GM20431 (cell line): ENCODE data around the gene R3HCC1L.

Source experiments
- in situ Hi-C: fragments of 300-500 bp; cut with MseI, MboI; formaldehyde crosslinking; loops from one replicate; pipeline ENCODE4 v1.15.0; 2020; ENCODE audit warnings: low sequenced_read_pairs; ENCODE audit not compliant: unreplicated experiment

Gene R3HCC1L

DNA sequence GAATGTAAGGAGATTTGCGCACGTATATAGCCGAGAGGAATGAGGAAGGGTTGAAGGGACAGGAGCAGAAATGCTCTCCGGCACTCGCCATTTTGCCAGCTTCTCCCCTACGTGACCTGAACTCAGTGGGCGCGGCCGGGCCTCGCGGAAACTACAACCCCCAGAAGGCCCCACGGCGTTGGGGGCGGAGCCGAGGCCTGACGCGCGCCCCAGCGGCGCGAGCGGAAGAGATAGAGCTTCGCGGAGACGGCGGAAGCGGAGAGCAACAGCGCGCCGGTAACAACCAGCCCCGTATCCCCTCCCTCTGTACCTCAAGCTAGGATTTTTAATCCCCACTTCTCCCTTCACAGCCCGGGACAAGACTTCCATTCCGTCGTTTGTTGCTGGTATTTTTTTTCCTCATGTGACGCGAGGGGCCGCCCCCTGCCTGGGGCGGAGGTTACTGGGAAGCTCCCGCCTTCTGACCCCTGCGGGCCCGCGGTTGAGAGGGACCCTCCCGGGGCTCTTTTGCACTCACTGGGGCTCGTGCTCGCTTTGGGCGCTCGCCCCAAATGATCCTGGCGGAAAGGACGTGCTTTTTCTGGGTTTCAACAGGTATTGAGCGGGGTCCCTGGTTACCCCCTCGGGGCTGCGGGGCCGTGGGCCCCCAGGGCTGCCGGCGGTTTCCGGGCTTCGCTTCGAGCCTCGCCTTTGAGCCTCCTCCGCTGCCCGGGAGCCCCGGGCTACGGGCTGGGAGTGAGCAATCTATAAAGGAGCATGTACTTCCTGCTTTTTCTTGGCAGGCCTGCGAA is at the start of gene R3HCC1L:
TSS of gene R3HCC1L (plus strand) at position 227 of the 791 bp plus-strand sequence. CDS start 73,458 bp downstream, outside the sequence.
- in situ Hi-C loops: no loop called here

DNA sequence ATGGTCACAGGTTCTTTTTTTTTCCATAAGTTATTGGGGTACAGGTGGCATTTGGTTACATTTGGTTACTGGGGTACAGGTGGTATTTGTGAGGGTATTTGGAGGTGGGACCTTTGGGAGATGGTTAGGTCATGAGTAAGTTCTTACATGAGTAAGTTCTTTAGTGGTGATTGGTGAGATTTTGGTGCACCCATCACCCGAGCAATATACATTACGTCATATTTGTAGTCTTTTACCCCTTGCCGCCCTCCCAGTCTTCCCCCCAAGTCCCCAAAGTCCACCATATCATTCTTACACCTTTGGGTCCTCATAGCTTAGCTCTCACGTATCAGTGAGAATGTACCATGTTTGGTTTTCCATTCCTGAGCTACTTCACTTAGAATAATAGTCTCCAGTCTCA is 49.2 kb upstream of the R3HCC1L start:
- in situ Hi-C loops: no loop called here

DNA sequence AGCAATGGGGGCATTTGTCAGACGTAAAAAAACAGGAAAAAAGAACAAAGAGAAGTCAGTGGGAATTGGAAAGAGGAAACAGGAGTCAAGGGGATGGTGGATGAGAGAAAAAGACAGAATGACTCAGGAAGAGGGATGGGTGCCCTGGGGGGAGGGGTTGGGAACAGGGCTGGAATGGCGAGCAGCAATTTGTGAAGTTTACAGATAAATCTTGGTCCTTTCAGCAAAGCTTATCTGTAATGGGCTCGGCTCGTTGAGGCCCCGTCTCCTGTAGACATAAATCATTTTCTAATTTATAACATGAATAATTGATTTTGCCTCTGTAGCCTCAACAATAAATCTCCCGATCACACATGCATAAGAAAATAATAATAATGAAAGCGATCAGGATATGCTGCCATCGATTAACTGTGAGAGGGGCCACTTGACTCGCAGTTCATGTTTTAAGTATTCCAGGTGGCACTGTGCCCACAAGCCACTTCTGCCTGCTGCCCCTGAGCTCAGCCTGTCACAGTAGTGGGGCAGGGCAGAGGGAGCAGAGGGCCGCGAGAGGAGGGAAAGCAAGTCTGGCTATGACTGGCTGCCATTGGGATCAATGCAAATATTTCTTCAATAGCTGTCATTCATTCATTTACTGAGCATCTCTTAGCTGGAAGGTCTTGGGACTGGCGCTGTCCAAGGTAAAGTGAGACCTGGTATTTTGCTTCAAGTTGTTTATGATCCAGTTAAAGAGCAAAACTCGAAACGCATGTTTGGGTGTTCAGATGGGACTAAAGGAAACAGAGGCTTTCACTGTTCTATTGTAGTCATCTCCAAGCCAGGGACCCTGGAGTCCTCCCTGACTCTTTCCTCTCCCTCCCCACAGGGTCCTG is 47.4 kb upstream of the R3HCC1L start:
- in situ Hi-C loops: no loop called here

- in situ Hi-C loops: no loop called here
These were observed 46.1 kb upstream of the R3HCC1L start for GRCh38 chr10:98088186-98088971.

GRCh38 chr10:98090822-98091221 is 43.6 kb upstream of the R3HCC1L start:
- in situ Hi-C loops: no loop called here

GRCh38 chr10:98096316-98096715 is 38.1 kb upstream of the R3HCC1L start:
- in situ Hi-C loops: no loop called here

- in situ Hi-C loops: no loop called here
These were observed 37.7 kb upstream of the R3HCC1L start for GRCh38 chr10:98096731-98097130.

- in situ Hi-C loops: no loop called here
These were observed 37.3 kb upstream of the R3HCC1L start for GRCh38 chr10:98097175-98097574.

DNA sequence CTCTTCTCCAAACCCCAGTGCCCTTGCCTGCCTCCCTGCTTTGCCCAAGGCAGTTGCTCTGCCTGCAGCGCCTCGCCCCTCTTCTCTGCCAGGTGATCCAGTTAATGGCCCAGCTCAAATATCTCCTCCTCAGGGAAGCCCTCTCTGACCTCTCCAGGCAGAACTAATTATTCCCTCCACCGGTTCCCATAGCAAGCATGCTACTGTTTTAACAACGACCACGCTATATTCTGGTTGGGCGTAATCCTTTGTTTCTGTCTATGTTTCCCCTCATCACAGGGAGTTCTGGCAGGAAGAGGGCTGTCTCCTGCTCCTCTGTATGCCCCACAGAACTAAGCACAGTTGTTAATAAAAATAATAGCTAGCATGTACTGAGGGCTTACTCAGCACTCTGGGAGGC is 36.8 kb upstream of the R3HCC1L start:
- in situ Hi-C loops: no loop called here

DNA sequence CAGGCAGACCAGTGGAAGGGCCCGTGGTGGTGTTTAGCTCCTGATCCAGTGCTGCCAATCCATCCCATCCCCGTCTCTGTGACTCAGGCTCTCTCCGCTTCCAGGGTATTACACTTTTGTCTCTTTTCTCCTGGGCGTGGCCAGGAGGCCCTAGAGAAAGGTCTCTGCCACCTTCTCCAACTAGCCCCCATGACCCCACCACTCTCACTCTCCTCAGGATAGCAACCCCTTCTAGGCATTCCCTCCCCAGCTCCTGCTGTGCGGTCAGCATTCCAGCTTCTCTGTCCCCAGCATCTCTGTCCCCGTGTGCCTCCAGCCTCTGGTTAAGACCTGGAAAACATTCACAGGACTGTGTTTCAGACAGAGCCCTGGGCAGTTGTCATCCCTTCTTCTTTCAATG is 36.2 kb upstream of the R3HCC1L start:
- in situ Hi-C loops: no loop called here

DNA sequence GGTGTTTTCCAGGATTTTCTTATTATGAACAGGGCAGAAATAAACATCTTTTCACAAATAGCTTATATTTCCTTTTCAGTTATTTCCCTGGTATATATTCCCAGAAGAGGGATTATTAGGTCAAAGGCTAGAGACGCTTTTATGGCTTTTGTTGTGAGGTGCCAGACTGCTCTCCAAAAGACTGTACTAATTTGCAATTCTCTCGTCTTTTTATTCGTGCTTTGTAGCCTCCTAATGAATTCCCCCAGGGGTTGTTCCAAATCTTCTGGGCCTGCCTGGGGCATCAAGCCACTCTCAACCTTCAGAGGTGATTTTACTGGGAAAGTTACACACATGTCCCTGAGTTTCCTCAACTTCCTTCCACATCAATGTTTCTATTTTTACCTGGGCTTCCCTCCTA is 34.0 kb upstream of the R3HCC1L start:
- in situ Hi-C loops: no loop called here

GRCh38 chr10:98101366-98101765 is 33.1 kb upstream of the R3HCC1L start:
- in situ Hi-C loops: no loop called here

DNA sequence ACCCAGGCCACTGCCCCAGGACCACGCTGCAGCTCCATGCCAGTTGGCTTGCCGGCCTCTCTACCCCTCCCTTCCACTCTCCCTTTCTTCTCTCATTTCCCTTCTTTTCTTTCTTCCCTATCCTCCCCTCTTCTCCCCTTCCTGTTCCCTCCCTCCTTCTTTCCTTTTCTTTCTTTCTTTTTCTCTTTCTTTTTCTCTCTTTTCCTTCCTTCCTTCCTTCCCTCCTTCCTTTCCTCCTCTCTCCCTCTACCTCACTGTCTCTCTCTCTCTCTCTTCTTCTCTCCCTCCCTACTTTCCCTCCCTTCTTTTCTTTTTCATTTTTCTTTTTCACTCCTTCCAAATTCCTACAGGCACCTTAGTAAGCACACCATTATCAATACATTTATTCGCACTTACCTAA is 30.3 kb upstream of the R3HCC1L start:
- in situ Hi-C loops: no loop called here

GRCh38 chr10:98106531-98106930 is 27.9 kb upstream of the R3HCC1L start:
- in situ Hi-C loops: no loop called here

GRCh38 chr10:98107644-98108430 is 26.6 kb upstream of the R3HCC1L start:
- in situ Hi-C loops: no loop called here

GRCh38 chr10:98110356-98110755 is 24.1 kb upstream of the R3HCC1L start:
- in situ Hi-C loops: no loop called here

GRCh38 chr10:98115031-98115787 is 19.2 kb upstream of the R3HCC1L start:
- in situ Hi-C loops: no loop called here

DNA sequence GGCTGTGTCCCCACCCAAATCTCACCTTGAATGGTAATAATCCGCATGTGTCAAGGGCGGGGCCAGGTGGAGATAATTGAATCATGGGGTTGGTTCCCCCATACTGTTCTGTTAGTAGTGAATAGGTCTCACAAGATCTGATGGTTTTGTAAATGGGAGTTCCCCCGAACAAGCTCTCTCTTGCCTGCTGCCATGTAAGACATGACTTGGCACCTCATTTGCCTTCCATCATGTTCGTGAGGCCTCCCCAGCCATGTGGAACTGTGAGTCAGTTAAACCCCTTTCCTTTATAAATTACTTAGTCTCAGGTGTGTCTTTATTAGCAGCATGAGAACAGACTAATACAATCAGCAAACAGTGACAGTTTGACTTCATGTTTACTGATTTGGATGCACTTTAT is 14.6 kb upstream of the R3HCC1L start:
- in situ Hi-C loops: no loop called here
